ENCODE results near the gene C19orf38. TPM values are rescaled to one million over a fixed set of nuclear protein-coding genes. Genes with fewer than 3 reads are reported as not detected.
A peak's percentile ranks its signal among the peaks of the same experiment; 100 is the strongest.
"Not testable (repeated sequence)": the region's sequence is repeated elsewhere in the genome, so short reads cannot be mapped to it uniquely, and the experiment has no call there.

The C19orf38 gene
- total RNA-seq, 2 experiments from 2014 or later, result 4.4 to 4.8 TPM

DNA sequence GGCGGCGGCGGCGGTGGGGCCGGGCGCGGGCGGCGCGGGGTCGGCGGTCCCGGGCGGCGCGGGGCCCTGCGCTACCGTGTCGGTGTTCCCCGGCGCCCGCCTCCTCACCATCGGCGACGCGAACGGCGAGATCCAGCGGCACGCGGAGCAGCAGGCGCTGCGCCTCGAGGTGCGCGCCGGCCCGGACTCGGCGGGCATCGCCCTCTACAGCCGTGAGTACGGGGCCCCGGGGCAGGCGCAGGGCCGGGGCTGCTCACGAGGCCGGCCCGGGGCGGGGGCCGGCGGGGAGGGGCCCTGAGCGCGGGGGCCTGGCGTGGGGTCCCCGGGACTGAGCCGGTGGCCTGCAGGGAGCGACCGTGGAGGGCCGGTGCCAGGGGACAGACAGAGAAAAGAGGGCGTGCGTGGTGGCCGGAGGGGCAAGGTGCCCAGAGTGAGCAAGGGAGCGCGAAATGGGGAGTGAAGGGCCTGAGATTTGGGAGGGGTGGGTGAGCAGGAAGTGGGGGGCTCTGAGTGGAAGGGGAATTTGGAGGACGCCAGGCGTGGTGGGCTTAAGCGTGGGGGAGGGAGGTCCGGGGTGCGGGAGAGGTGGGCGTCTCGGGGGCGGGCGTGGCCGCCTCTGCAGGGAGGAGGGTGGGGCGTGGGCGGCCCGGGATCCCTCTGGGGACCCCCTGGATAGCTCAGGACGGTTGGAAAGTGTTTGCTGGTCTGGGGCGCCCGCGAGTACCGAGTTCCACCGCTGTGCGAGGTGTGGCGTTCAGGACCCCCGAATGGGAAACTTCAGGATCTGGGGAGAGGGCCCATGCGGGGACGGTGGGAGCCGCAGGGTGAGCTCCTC lies 23.7 kb downstream of the C19orf38 start:
- peak; percentile 36 for DNase-seq
- CTCF ChIA-PET, result interaction anchor here (0.7 to 3.5 kb wide), 12 partner anchors 7 to 254 kb away, joined by 3 to 33 read pairs (median 3); partner anchors contain the start of gene TMED1
- Mint-ChIP-seq H3K27ac (peak overlapping the region; percentile 85), H3K4me3 (peak overlapping the region; percentile 82), H3K27me3 (ENCODE audit: low read depth) (no peaks in the 10 kb centered on the region), H3K9me3 (no peaks in the 10 kb centered on the region), H3K36me3 (ENCODE audit: low read depth) (peaks cover 1% of the 10 kb centered on the region), H3K4me1 (ENCODE audit: low read depth) (peaks cover 38% of the 10 kb centered on the region)
- intact Hi-C loops (cut with micrococcal nuclease), result loop anchor here (1.0 to 2.0 kb wide), 8 partner anchors 36 to 502 kb away; partner anchors contain the start of genes CDKN2D, ILF3, SWSAP1 and TIMM29

DNA sequence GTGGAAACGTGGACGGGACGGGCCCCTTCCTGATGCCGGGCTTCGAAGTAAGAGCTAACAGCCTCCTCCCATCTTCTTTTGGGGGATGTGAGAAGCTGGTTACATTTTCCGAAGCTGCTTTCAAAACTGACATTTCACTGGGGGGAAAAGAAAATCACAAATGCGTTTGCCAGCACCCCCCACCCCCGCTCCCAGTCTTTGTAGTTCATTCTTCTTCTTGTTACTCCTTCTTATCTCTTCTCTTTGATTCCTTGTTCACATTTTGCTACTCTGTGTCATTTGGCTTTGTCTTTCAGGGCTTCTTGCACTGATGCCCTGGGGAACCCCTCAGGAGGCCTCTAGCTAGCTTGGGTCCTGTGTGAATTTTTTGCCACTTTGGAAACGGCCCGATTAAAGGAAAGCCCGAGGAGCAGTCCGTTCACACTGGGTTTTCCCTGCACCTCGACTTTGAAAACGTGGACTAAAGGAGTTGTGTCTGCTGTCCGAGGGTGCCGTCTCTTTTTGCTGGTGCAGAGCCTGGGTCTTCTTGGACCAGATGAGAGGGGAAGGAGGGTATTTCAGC lies 24.4 kb downstream of the C19orf38 start:
- Mint-ChIP-seq H3K27me3 (ENCODE audit: low read depth) (no peaks in the 10 kb centered on the region), H3K4me1 (ENCODE audit: low read depth) (peaks cover 42% of the 10 kb centered on the region), H3K4me3 (peak overlapping the region; percentile 82), H3K36me3 (ENCODE audit: low read depth) (peaks cover 1% of the 10 kb centered on the region), H3K9me3 (no peaks in the 10 kb centered on the region), H3K27ac (peak overlapping the region; percentile 85)
- intact Hi-C loops (cut with micrococcal nuclease), result no loop called here
- CTCF ChIA-PET, result interaction anchor here (0.7 to 3.5 kb wide), 12 partner anchors 8 to 254 kb away, joined by 3 to 33 read pairs (median 3); no protein-coding TSS in a partner anchor
- peak; percentile 48 for DNase-seq

DNA sequence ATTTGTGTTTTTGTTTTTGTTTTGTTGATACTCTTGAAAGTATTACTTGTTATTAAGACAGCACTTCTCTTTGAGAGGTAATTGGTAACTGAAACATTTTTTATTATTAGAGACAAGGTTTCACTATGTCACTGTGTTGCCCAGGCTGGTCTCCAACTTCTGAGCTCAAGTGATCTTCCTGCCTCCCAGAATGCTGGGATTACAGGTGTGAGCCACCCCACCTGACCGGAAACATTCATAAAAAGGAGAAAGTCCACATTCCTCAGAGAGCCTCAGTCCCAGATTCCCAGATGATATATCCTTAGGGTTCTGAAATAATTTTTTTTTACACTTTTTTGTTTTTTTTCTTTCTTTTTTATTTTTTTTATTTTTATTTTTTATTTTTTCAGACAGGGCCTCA lies 25.8 kb downstream of the C19orf38 start:
- H3K4me3 Mint-ChIP-seq, result no peak overlapping the region
- intact Hi-C loops (cut with micrococcal nuclease), result no loop called here
- CTCF ChIA-PET, result interaction anchor here (3.5 kb wide), 1 partner anchor 9 kb away, joined by 33 read pairs; no protein-coding TSS in a partner anchor
- H3K27ac Mint-ChIP-seq, result no peak overlapping the region
- no peaks in the 10 kb centered on the region for H3K27me3 Mint-ChIP-seq (ENCODE audit: low read depth)
- no peaks in the 10 kb centered on the region for H3K9me3 Mint-ChIP-seq
- H3K4me1 Mint-ChIP-seq (ENCODE audit: low read depth), result peaks cover 49% of the 10 kb centered on the region
- DNase-seq, result no peak
- peaks cover 2% of the 10 kb centered on the region for H3K36me3 Mint-ChIP-seq (ENCODE audit: low read depth)

DNA sequence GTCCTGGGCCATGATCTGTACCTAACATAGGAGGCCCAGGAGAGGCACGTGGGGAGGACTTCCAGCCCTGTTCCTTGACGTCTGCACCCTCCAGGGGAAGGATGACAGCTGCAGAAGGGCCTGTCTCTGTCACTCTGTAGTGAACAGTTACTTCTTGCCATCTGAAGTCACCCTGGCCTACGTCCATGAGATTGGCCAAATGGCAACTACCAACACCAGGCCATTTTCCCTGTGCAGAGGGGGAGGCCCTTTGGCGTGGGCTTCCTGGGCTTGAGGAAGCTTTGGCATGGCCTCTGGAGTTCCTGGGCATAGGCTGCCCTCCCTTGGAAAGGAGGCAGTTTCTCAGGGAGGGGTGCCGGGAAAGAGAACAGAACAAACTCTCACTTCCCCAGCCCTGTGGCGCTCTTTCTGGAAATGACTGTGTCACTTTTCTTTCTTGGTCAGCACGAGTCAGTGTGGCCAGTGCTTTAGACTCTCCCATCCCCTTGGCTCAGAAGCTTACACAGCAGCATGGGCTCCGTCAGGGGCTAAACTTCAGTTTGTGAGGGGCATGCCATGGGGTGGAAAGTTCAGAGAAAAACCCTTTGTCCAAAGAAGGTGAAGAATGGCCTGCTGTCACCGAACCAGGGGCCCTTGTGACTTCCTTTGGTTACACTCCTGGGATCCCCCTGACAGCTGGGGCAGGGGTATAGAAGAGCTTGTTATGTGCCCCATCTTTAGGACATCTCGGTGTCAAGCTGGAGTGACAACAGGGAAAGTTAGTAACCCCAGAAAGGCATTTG lies 28.4 kb downstream of the C19orf38 start:
- intact Hi-C loops (cut with micrococcal nuclease), result no loop called here
- CTCF ChIA-PET, result interaction anchor here (0.6 to 2.2 kb wide), 3 partner anchors 13 to 62 kb away, joined by 3 to 10 read pairs (median 4); no protein-coding TSS in a partner anchor
- Mint-ChIP-seq H3K4me3 (no peak overlapping the region), H3K9me3 (no peaks in the 10 kb centered on the region), H3K27ac (no peak overlapping the region), H3K27me3 (ENCODE audit: low read depth) (no peaks in the 10 kb centered on the region), H3K4me1 (ENCODE audit: low read depth) (peaks cover 51% of the 10 kb centered on the region), H3K36me3 (ENCODE audit: low read depth) (peaks cover 7% of the 10 kb centered on the region)
- no peak for DNase-seq

DNA sequence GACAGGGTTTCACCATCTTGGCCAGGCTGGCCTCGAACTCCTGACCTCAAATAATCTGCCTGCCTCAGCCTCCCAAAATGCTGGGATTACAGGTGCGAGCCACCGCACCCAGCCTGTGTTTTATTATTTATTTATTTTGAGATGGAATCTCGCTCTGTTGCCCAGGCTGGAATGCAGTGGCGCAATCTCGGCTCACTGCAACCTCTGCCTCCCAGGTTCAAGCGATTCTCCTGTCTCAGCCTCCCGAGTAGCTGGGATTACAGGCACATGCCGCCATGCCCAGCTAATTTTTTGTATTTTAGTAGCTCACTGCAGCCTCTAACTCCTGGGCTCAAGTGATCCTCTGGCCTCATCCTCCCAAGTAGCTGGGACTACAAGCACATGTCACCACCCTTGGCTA lies 29.4 kb downstream of the C19orf38 start:
- H3K36me3 Mint-ChIP-seq (ENCODE audit: low read depth); intact Hi-C loops (cut with micrococcal nuclease): not testable (repeated sequence)
- H3K4me1 Mint-ChIP-seq (ENCODE audit: low read depth), result peaks cover 49% of the 10 kb centered on the region

DNA sequence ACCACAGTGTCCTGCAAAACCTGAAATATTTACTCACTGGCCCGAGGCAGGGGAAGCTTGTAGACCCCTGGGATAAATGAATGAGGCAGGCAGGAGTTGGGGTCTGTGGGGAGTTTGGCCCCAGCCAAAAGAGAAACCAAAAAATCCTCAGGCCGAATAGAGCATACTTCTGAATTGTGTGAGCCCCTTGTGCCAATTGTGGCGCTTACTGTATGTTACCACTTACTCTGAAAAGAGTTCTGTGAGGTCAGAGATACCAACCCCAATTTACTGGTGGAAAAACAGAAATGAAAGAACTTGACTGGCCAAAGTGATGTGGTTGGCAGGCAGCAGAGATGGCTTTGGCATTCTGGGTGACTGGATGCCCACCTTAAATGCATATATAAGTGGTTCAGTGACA lies 30.0 kb downstream of the C19orf38 start:
- no peak for DNase-seq
- Mint-ChIP-seq H3K36me3 (ENCODE audit: low read depth) (peaks cover 9% of the 10 kb centered on the region), H3K27me3 (ENCODE audit: low read depth) (no peaks in the 10 kb centered on the region), H3K9me3 (no peaks in the 10 kb centered on the region), H3K4me1 (ENCODE audit: low read depth) (peaks cover 43% of the 10 kb centered on the region), H3K4me3 (no peak overlapping the region), H3K27ac (peak overlapping the region; percentile 76)
- CTCF ChIA-PET, result interaction anchor here (0.8 to 2.2 kb wide), 4 partner anchors 11 to 167 kb away, joined by 3 to 10 read pairs (median 3); no protein-coding TSS in a partner anchor
- intact Hi-C loops (cut with micrococcal nuclease), result no loop called here

More for the DNA sequence above, 29.4 kb downstream of the C19orf38 start:
- H3K27me3 Mint-ChIP-seq (ENCODE audit: low read depth); H3K4me3 Mint-ChIP-seq; H3K9me3 Mint-ChIP-seq; DNase-seq: not testable (repeated sequence)
- peak overlapping the region; percentile 76 for H3K27ac Mint-ChIP-seq
- CTCF ChIA-PET, result interaction anchor here (0.6 to 2.2 kb wide), 6 partner anchors 11 to 167 kb away, joined by 3 to 10 read pairs (median 3); no protein-coding TSS in a partner anchor

DNA sequence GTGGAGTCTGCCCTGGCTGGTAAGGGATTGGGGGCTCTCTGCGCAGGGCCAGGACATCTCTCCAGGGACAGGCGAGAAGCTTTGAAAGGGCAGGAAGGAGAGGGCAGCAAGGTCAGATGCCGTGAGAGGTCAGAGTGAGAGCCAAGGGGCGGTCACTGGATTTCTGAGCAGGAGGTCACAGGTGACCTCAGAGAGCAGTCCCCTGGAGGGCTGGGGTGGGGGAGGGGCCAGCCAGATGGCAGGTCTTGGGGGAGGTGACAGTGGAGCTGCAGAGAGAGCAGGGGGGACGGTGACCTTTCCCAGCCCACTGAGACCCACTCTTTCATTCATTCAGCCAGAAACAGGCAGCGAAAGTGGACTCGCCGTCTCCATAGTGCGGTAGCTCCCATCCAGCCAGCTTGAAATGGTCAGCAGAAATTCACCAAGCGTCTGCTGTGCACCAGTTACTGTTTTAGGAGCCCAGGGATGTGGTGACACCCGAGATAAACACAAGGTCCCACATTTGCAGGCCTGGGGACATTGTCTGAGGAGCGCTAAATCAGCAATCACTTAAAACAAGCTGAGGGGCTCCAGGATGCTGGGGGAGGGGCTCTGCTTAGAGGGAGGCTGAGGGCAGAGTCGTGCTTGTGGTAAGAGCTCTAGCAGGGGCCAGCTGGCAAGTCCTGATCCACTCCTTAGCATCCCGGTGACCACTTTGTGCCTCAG lies 33.3 kb downstream of the C19orf38 start:
- intact Hi-C loops (cut with micrococcal nuclease), result no loop called here
- Mint-ChIP-seq H3K27ac (no peak overlapping the region), H3K4me1 (ENCODE audit: low read depth) (peaks cover 35% of the 10 kb centered on the region), H3K27me3 (ENCODE audit: low read depth) (no peaks in the 10 kb centered on the region), H3K9me3 (no peaks in the 10 kb centered on the region), H3K36me3 (ENCODE audit: low read depth) (peaks cover 9% of the 10 kb centered on the region), H3K4me3 (no peak overlapping the region)
- DNase-seq, result no peak
- CTCF ChIA-PET, result interaction anchor here (0.6 to 1.0 kb wide), 1 partner anchor 17 kb away, joined by 3 to 4 read pairs; no protein-coding TSS in a partner anchor

DNA sequence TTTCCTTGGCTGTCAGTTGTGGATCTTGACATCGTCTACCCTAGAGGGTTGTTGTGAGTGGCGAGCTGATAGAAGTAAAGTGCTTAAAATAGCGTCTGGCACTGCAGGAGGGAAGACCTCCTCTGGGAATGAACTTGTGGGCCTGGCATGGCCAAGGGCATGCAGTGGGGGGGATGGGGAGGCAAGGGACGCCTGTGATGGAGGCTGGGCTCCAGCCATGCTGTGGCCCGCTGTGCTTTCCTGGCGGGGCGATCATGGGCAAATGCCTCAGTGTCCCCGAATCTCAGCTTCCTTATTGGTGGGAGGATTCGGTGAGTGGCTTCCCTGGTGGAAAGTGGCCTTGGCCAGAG lies 33.9 kb downstream of the C19orf38 start:
- intact Hi-C loops (cut with micrococcal nuclease), result no loop called here
- peaks cover 9% of the 10 kb centered on the region for H3K36me3 Mint-ChIP-seq (ENCODE audit: low read depth)
- no peaks in the 10 kb centered on the region for H3K9me3 Mint-ChIP-seq
- peaks cover 31% of the 10 kb centered on the region for H3K4me1 Mint-ChIP-seq (ENCODE audit: low read depth)
- H3K4me3 Mint-ChIP-seq, result no peak overlapping the region
- no peaks in the 10 kb centered on the region for H3K27me3 Mint-ChIP-seq (ENCODE audit: low read depth)
- H3K27ac Mint-ChIP-seq, result no peak overlapping the region
- no peak for DNase-seq
- CTCF ChIA-PET, result interaction anchor here (0.6 kb wide), 1 partner anchor 18 kb away, joined by 3 read pairs; no protein-coding TSS in a partner anchor

DNA sequence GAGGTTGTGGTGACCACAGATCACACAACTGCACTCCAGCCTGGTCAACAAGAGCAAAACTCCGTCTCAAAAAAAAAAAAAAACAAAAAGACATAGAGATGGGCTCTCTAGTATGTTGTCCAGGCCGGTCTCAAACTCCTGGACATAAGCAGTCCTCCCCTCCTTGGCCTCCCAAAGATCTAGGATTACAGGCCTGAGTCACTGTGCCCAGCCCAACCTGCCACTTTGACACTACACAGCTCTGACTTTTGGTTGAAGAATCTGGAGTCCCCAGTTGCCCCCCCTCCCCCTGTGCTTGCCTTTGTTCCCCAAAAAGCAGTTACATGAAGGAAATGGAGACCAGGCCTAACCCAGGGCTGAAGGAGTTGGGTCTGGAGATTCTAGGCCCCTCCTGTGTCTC lies 36.1 kb downstream of the C19orf38 start:
- Mint-ChIP-seq H3K36me3 (ENCODE audit: low read depth) (peaks cover 6% of the 10 kb centered on the region), H3K27me3 (ENCODE audit: low read depth) (no peaks in the 10 kb centered on the region), H3K4me1 (ENCODE audit: low read depth) (peaks cover 14% of the 10 kb centered on the region), H3K9me3 (no peaks in the 10 kb centered on the region), H3K27ac (no peak overlapping the region), H3K4me3 (no peak overlapping the region)
- CTCF ChIA-PET, result no interaction called here
- intact Hi-C loops (cut with micrococcal nuclease), result no loop called here
- DNase-seq, result no peak

DNA sequence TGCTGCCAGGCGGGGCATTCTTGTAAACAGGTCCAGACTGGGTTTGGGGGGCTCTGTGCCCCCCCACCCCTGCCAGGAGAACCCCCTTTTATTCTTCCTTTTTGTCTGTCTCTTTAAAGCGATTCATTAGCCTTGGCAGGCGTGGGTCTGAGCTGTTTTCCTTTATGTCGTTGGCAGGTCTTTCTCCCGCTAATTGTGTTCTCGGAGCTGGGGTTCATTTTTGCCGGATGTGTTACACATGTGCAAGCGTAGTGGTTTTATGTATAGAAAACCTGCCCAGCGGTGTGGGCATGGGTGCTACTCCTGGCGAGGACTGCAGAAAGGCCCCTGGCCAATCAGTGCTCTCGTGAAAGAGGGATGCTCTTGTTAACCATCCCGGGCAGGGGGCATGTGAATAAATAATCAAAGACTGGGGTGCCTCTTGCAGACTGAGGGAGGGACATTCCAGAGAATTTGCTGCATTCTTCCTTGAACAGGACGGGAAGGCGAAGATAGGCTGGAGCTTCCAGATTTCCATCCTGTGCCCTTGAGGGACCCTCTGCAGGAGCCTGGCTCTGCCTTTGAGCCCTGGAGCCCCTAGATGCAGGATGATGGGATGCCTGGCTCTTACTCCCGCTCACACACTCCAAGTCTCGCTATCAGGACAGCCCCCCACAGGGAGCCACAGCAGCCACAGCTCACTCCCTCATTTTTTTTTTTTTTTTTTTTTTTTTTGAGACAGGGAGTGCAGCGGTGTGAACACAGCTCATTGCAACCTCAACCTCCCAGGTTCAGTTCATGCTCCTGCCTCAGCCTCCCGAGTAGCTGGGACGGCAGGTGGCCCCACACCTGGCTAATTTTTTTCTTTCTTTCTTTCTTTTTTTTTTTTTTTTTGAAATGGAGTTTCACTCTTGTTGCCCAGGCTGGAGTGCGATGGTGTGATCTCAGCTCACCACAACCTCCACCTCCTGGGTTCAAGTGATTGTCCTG lies 37.3 kb downstream of the C19orf38 start:
- H3K36me3 Mint-ChIP-seq (ENCODE audit: low read depth), result peaks cover 3% of the 10 kb centered on the region
- H3K27ac Mint-ChIP-seq, result no peak overlapping the region
- no peaks in the 10 kb centered on the region for H3K27me3 Mint-ChIP-seq (ENCODE audit: low read depth)
- no peaks in the 10 kb centered on the region for H3K9me3 Mint-ChIP-seq
- no peak for DNase-seq
- CTCF ChIA-PET, result interaction anchor here (0.6 kb wide), 1 partner anchor 241 kb away, joined by 3 read pairs; no protein-coding TSS in a partner anchor
- H3K4me3 Mint-ChIP-seq, result no peak overlapping the region
- intact Hi-C loops (cut with micrococcal nuclease), result no loop called here
- peaks cover 11% of the 10 kb centered on the region for H3K4me1 Mint-ChIP-seq (ENCODE audit: low read depth)
